H1 (cell line): Measurements from ENCODE around the gene SEC31A. TPM values are rescaled to one million over a fixed set of nuclear protein-coding genes. Genes with fewer than 3 reads are reported as not detected.

Experiments used
- CTCF ChIA-PET: fragments of 300-600 bp; sonication (Branson Sonifier 250); formaldehyde crosslinking; loops from one replicate; lab custom pipeline; 2021; ENCODE audit not compliant: partially characterized antibody; lab: Charles Lee
- POLR2A ChIA-PET: fragments of 300-600 bp; sonication (Branson Sonifier 250); formaldehyde crosslinking; loops from one replicate; lab custom pipeline; 2021; ENCODE audit warnings: inconsistent platforms; ENCODE audit not compliant: partially characterized antibody; lab: Charles Lee
- DNase-seq, 2 experiments: peaks; one replicate each; pipeline versions ENCODE4 v3.0.0 to v3.0.0-alpha.2; 2010 to 2022; ENCODE audit warnings: low spot score in 2 of 2, low read depth in 1 of 2, mixed read lengths in 1 of 2
- FAIRE-seq: peaks from 2 replicates; lab custom pipeline; 2011; peaks lifted over from hg19 to GRCh38; lab: Jason Lieb, UNC
- H2AFZ ChIP-seq: 2 replicates; pipeline ENCODE4 v1.8.1; 2012; ENCODE audit warnings: low read length, inconsistent platforms
- H2AK5ac ChIP-seq: 2 replicates; pipeline ENCODE4 v1.6.1; 2013; ENCODE audit warnings: low read depth, low read length
- H2BK120ac ChIP-seq: replicated peaks from 2 replicates; pipeline ENCODE3; 2013; ENCODE audit warnings: low read depth, low read length, inconsistent platforms
- H2BK12ac ChIP-seq: 2 replicates; pipeline ENCODE4 v1.6.1; 2013; ENCODE audit warnings: low read depth, low read length
- H2BK15ac ChIP-seq: 2 replicates; pipeline ENCODE4 v1.6.1; 2013; ENCODE audit warnings: low read length
- H2BK20ac ChIP-seq: 2 replicates; pipeline ENCODE4 v1.6.1; 2013; ENCODE audit warnings: low read length
- H2BK5ac ChIP-seq: 2 replicates; pipeline ENCODE4 v1.6.1; 2013; ENCODE audit warnings: low read depth, low read length
- H3K14ac ChIP-seq: 2 replicates; pipeline ENCODE4 v1.6.1; 2013; ENCODE audit warnings: inconsistent platforms; ENCODE audit not compliant: insufficient read length
- H3K18ac ChIP-seq: 2 replicates; pipeline ENCODE4 v1.6.1; 2013; ENCODE audit warnings: low read length; ENCODE audit errors: extremely low read depth
- H3K23ac ChIP-seq: 2 replicates; pipeline ENCODE4 v1.6.1; 2013; ENCODE audit warnings: inconsistent platforms; ENCODE audit not compliant: insufficient read length
- H3K23me2 ChIP-seq: 2 replicates; pipeline ENCODE4 v1.6.1; 2013; ENCODE audit warnings: low read depth, low read length
- H3K27ac ChIP-seq: 2 replicates; pipeline ENCODE4 v1.6.1; 2011; ENCODE audit warnings: low read depth, low read length, inconsistent platforms
- H3K27me3 ChIP-seq, 4 experiments: replicated peaks in 1 of 4; 1 replicate in 1 of 4; 2 replicates in 3 of 4; pipeline versions ENCODE4 v1.6.1 to v1.8.1; 2011 to 2013; ENCODE audit warnings: low read length in 3 of 4, mild to moderate bottlenecking in 3 of 4, inconsistent platforms in 2 of 4, mixed read lengths in 2 of 4, moderate library complexity in 1 of 4; ENCODE audit not compliant: control insufficient read depth in 3 of 4, insufficient read depth in 3 of 4; ENCODE audit errors: extremely low read depth in 1 of 4
- H3K36me3 ChIP-seq, 4 experiments: 2 replicates each; pipeline versions ENCODE4 v1.6.1 to v1.8.1; 2011 to 2013; ENCODE audit warnings: mild to moderate bottlenecking in 4 of 4, low read length in 3 of 4, moderate library complexity in 2 of 4, control low read depth in 1 of 4, inconsistent platforms in 1 of 4; ENCODE audit not compliant: insufficient read depth in 4 of 4, control insufficient read depth in 2 of 4
- H3K4ac ChIP-seq: replicated peaks from 2 replicates; pipeline ENCODE3; 2013; ENCODE audit warnings: low read length, low read depth, mixed read lengths, inconsistent platforms; ENCODE audit not compliant: insufficient read length
- H3K4me1 ChIP-seq, 4 experiments: replicated peaks in 1 of 4; 1 replicate in 1 of 4; 2 replicates in 3 of 4; pipeline versions ENCODE4 v1.6.1 to v1.8.1; 2011 to 2013; ENCODE audit warnings: low read length in 3 of 4, inconsistent platforms in 2 of 4, mixed read lengths in 1 of 4; ENCODE audit not compliant: insufficient read depth in 4 of 4, control insufficient read depth in 3 of 4
- H3K4me2 ChIP-seq, 2 experiments: 2 replicates each; pipeline versions ENCODE4 v1.6.1 to v1.8.1; 2011 to 2013; ENCODE audit warnings: low read depth in 2 of 2, low read length in 2 of 2, control low read depth in 1 of 2, inconsistent platforms in 1 of 2, mild to moderate bottlenecking in 1 of 2; ENCODE audit not compliant: insufficient read depth in 1 of 2
- H3K4me3 ChIP-seq, 4 experiments: fragments of 200-600, 300-600 bp in 1 of 4; sonication (generic), shearing (Covaris generic), sonication (Bioruptor Twin) in 1 of 4; 2 replicates each; pipeline versions ENCODE4 v1.5.1 to v1.8.1; 2011 to 2016; ENCODE audit warnings: low read length in 4 of 4, low read depth in 3 of 4, control low read depth in 2 of 4, inconsistent platforms in 2 of 4, mild to moderate bottlenecking in 2 of 4, mixed read lengths in 1 of 4, moderate library complexity in 1 of 4; ENCODE audit not compliant: insufficient read depth in 2 of 4; ENCODE audit errors: extremely low read depth in 1 of 4
- H3K56ac ChIP-seq: replicated peaks from 2 replicates; pipeline ENCODE3; 2013; ENCODE audit warnings: low read depth, mild to moderate bottlenecking, mixed read lengths, low read length, inconsistent platforms; ENCODE audit not compliant: insufficient read length
- H3K79me1 ChIP-seq: 2 replicates; pipeline ENCODE4 v1.6.1; 2013; ENCODE audit warnings: low read depth, low read length, control low read depth
- H3K79me2 ChIP-seq, 2 experiments: 2 replicates each; pipeline versions ENCODE4 v1.6.1 to v1.8.1; 2012 to 2013; ENCODE audit warnings: low read length in 2 of 2, mild to moderate bottlenecking in 2 of 2, inconsistent platforms in 1 of 2; ENCODE audit not compliant: insufficient read depth in 2 of 2, control insufficient read depth in 1 of 2
- H3K9ac ChIP-seq, 4 experiments: replicated peaks in 1 of 4; 1 replicate in 1 of 4; 2 replicates in 3 of 4; pipeline versions ENCODE4 v1.6.1 to v1.8.1; 2011 to 2013; ENCODE audit warnings: low read depth in 3 of 4, low read length in 3 of 4, control low read depth in 2 of 4, mild to moderate bottlenecking in 2 of 4, moderate library complexity in 2 of 4, inconsistent platforms in 1 of 4; ENCODE audit errors: extremely low read depth in 1 of 4
- H3K9me3 ChIP-seq, 2 experiments: 2 replicates each; pipeline versions ENCODE4 v1.6.1 to v1.8.1; 2012 to 2013; ENCODE audit warnings: mild to moderate bottlenecking in 2 of 2, moderate library complexity in 2 of 2, control low read depth in 1 of 2, inconsistent platforms in 1 of 2, low read depth in 1 of 2, low read length in 1 of 2, mixed read lengths in 1 of 2; ENCODE audit not compliant: insufficient read depth in 2 of 2
- H4K20me1 ChIP-seq, 2 experiments: replicated peaks in 1 of 2; 2 replicates each; pipeline versions ENCODE3 to v1.8.1; 2011 to 2013; ENCODE audit warnings: inconsistent platforms in 2 of 2, low read length in 2 of 2, mild to moderate bottlenecking in 1 of 2; ENCODE audit not compliant: insufficient read depth in 2 of 2, control insufficient read depth in 1 of 2
- H4K5ac ChIP-seq: 2 replicates; pipeline ENCODE4 v1.6.1; 2013; ENCODE audit warnings: low read length, low read depth, mixed read lengths, inconsistent platforms; ENCODE audit not compliant: insufficient read length
- H4K8ac ChIP-seq: 2 replicates; pipeline ENCODE4 v1.8.0; 2013; ENCODE audit warnings: mild to moderate bottlenecking, moderate library complexity, low read length, inconsistent platforms; ENCODE audit not compliant: insufficient read depth; ENCODE audit errors: extremely low read depth
- H4K91ac ChIP-seq: replicated peaks from 2 replicates; pipeline ENCODE3; 2013; ENCODE audit warnings: low read length, mixed read lengths, inconsistent platforms; ENCODE audit not compliant: insufficient read length
- WGBS, 2 experiments: shearing (Covaris generic) in 1 of 2; methylation state at CpG; one replicate each; pipeline versions ENCODE4 v1.1.6 to v1.1.7; 2013 to 2015; ENCODE audit warnings: low lambda C conversion rate in 2 of 2, mixed read lengths in 2 of 2, inconsistent platforms in 1 of 2, low coverage in 1 of 2, missing lambda C conversion rate in 1 of 2; ENCODE audit not compliant: insufficient replicate concordance in 2 of 2, insufficient coverage in 1 of 2, insufficient read length in 1 of 2; ENCODE audit errors: extremely low coverage in 1 of 2, missing lambda C conversion rate in 1 of 2; 5-methylcytosine and 5-hydroxymethylcytosine counted together
- polyA plus RNA-seq, 7 experiments: library from polyadenylated mRNA; depleted of rRNA in 3 of 7; stranded (reverse) in 5 of 7; unstranded in 2 of 7; fragments of >200 nt in 5 of 7; fragments of 200-250 nt in 2 of 7; gene quantifications; 1 replicate in 5 of 7; 2 replicates in 1 of 7; 4 replicates in 1 of 7; pipeline versions ENCODE4 v1.2.1 to v1.2.3, GENCODE V29; 2011 to 2013; ENCODE audit warnings: missing spikeins in 2 of 7, mixed read lengths in 2 of 7
- total RNA-seq: library from RNA; stranded (reverse); fragmentation: NEBNext Ultra II Directional; extraction: Animal tissue kit (Norgen Biotek cat#: 25700); gene quantifications from 2 replicates; pipeline ENCODE4 v1.2.1, GENCODE V29; 2021

SEC31A gene
- total and polyA plus RNA-seq, 2 of the 8 experiments (the other 6 are each of a cell fraction or from before 2014, with no cell fraction given) = 112 to 125 TPM

DNA sequence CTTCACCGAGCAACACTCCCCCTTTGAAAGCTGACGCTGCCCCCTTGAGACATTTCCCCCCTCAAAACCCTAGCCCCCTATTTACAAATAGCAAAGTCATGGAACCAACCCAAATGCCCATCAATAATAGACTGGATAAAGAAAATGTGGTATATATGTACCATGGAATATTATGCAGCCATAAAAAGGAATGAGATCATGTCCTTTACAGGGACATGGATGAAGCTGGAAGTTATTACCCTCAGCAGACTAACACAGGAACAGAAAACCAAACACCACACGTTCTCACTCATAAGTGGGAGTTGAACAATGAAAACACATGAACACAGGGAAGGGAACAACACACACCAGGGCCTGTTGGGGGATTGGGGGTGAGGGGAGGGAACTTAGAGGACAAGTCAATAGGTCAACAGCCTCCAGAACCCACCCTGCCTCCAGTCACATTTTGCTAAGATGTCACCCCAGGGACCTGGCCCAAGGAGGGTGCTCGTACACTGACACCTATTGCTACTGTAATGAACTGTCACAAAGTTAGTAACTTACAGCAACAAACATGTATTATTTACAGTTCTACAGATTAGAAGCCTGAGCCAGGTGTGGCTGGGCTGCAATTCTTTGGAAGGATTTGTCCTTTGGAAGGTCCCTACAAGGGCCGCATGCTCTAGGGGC is 113.0 kb downstream of the SEC31A start:
- H3K79me1 ChIP-seq = no peaks in the 10 kb centered on the region
- no peak overlapping the region for H3K56ac ChIP-seq
- no peak overlapping the region for H3K4me2 ChIP-seq
- no peak overlapping the region for H3K9ac ChIP-seq
- H3K27ac ChIP-seq = no peak overlapping the region
- H3K23me2 ChIP-seq = no peaks in the 10 kb centered on the region
- no peak overlapping the region for H2AFZ ChIP-seq
- DNase-seq (no peak), FAIRE-seq (no peak)
- no peak overlapping the region for H3K23ac ChIP-seq
- no peak overlapping the region for H2AK5ac ChIP-seq
- H3K4me3 ChIP-seq = no peak overlapping the region
- peaks cover 12 to 26% (median 22%) of the 10 kb centered on the region in 4 experiments for H3K27me3 ChIP-seq
- no peaks in the 10 kb centered on the region for H3K79me2 ChIP-seq
- 86% methylated on average over 5 of the region's 5 CpGs; no CpG with 5 or more reads in 1 of the 2 experiments for WGBS, 2 experiments
- H3K4me1 ChIP-seq = peaks cover 0 to 8% (median 3%) of the 10 kb centered on the region in 4 experiments; a peak in 4 of 7 replicates
- H2BK20ac ChIP-seq = no peak overlapping the region
- H2BK12ac ChIP-seq = no peak overlapping the region
- CTCF ChIA-PET = interaction anchor here (0.6 to 5.0 kb wide), 8 partner anchors 8 to 177 kb away, joined by 3 to 21 read pairs (median 4); no protein-coding TSS in a partner anchor
- POLR2A ChIA-PET = interaction anchor here (1.5 kb wide), 1 partner anchor 19 kb away, joined by 3 read pairs; no protein-coding TSS in a partner anchor
- H3K4ac ChIP-seq = no peak overlapping the region
- no peak overlapping the region for H2BK5ac ChIP-seq
- no peak overlapping the region for H4K5ac ChIP-seq
- H4K8ac ChIP-seq = no peak overlapping the region
- no peaks in the 10 kb centered on the region for H3K9me3 ChIP-seq
- no peak overlapping the region for H4K91ac ChIP-seq
- H4K20me1 ChIP-seq = peaks cover 3 to 7% of the 10 kb centered on the region in 2 experiments
- no peak overlapping the region for H2BK15ac ChIP-seq
- no peak overlapping the region for H2BK120ac ChIP-seq
- H3K36me3 ChIP-seq = no peaks in the 10 kb centered on the region
- H3K18ac ChIP-seq = no peak overlapping the region
- H3K14ac ChIP-seq = no peak overlapping the region
